HEK293 (cell line): ENCODE data around the gene STX3.

ENCODE experiments used
- CTCF ChIA-PET: fragments of 350-600 bp; formaldehyde crosslinking; extraction: SDS; loops from one replicate; lab custom pipeline; 2021; ENCODE audit warnings: antibody characterized with exemption; lab: Yijun Ruan, JAX
- POLR2A ChIA-PET: fragments of 300-600 bp; formaldehyde crosslinking; extraction: SDS; loops from one replicate; lab custom pipeline; 2020; ENCODE audit warnings: antibody characterized with exemption, inconsistent platforms; lab: Yijun Ruan, JAX
- H3K27ac ChIP-seq: fragments of 200-500 bp; sonication (Bioruptor generic); 2 replicates; pipeline ENCODE4 v1.5.1; 2014; ENCODE audit warnings: low read depth, low read length, control low read depth, inconsistent platforms; ENCODE audit errors: extremely low read depth
- H3K36me3 ChIP-seq, 2 experiments: fragments of 200-500 bp in 1 of 2; sonication (Bioruptor generic) in 1 of 2; 1 replicate in 1 of 2; 2 replicates in 1 of 2; pipeline ENCODE4 v1.5.1; 2014 to 2017; ENCODE audit warnings: inconsistent platforms in 2 of 2, low read length in 2 of 2; ENCODE audit not compliant: control insufficient read depth in 2 of 2, insufficient read depth in 1 of 2
- H3K4me1 ChIP-seq: fragments of 200-500 bp; sonication (Bioruptor generic); 2 replicates; pipeline ENCODE4 v1.5.1; 2014; ENCODE audit warnings: mild to moderate bottlenecking, low read length, inconsistent platforms; ENCODE audit not compliant: control insufficient read depth, insufficient read depth
- H3K4me3 ChIP-seq: 2 replicates; pipeline ENCODE4 v1.5.1; 2011; ENCODE audit warnings: low read depth, mild to moderate bottlenecking, control low read depth, low read length, moderate library complexity
- H3K9me3 ChIP-seq: fragments of 200-500 bp; sonication (Bioruptor generic); 2 replicates; pipeline ENCODE4 v1.5.1; 2014; ENCODE audit warnings: low read depth, low read length, inconsistent platforms; ENCODE audit not compliant: control insufficient read depth, insufficient read depth
- BCL11A ChIP-seq: fragments of 450-650 bp; formaldehyde crosslinking; IDR thresholded peaks from 2 replicates; pipeline ENCODE4 v1.5.1; 2016; ENCODE audit warnings: low read depth, missing biosample characterization, missing genetic modification characterization
- CTCF ChIP-seq: fragments of 450-650 bp; formaldehyde crosslinking; IDR thresholded peaks from 2 replicates; pipeline ENCODE4 v1.5.1; 2016; ENCODE audit warnings: missing biosample characterization, missing genetic modification characterization
- KLF16 ChIP-seq: fragments of 450-650 bp; formaldehyde crosslinking; IDR thresholded peaks from 2 replicates; pipeline ENCODE4 v1.5.1; 2017; ENCODE audit warnings: missing biosample characterization, missing genetic modification characterization
- KLF8 ChIP-seq: fragments of 450-650 bp; formaldehyde crosslinking; IDR thresholded peaks from 2 replicates; pipeline ENCODE4 v1.5.1; 2016; ENCODE audit warnings: missing biosample characterization, missing genetic modification characterization
- OVOL3 ChIP-seq: fragments of 450-650 bp; formaldehyde crosslinking; IDR thresholded peaks from 2 replicates; pipeline ENCODE4 v1.5.1; 2016; ENCODE audit warnings: missing biosample characterization, missing genetic modification characterization
- SCRT1 ChIP-seq: fragments of 450-650 bp; formaldehyde crosslinking; IDR thresholded peaks from 2 replicates; pipeline ENCODE4 v1.5.1; 2016; ENCODE audit warnings: missing biosample characterization, missing genetic modification characterization, borderline replicate concordance
- TCF7L2 ChIP-seq: IDR thresholded peaks from 2 replicates; pipeline ENCODE4 v1.6.1; 2011; ENCODE audit warnings: low read depth, mild to moderate bottlenecking, inconsistent platforms, low read length, moderate library complexity, borderline replicate concordance
- ZBTB7A ChIP-seq: fragments of 450-650 bp; formaldehyde crosslinking; IDR thresholded peaks from 2 replicates; pipeline ENCODE4 v1.5.1; 2016; ENCODE audit warnings: low read depth, missing biosample characterization, missing genetic modification characterization
- ZNF169 ChIP-seq: fragments of 450-650 bp; formaldehyde crosslinking; IDR thresholded peaks from 2 replicates; pipeline ENCODE4 v1.5.1; 2016; ENCODE audit warnings: missing biosample characterization, missing genetic modification characterization
- ZNF23 ChIP-seq: fragments of 450-650 bp; formaldehyde crosslinking; IDR thresholded peaks from 2 replicates; pipeline ENCODE4 v1.5.1; 2016; ENCODE audit warnings: missing biosample characterization, missing genetic modification characterization, borderline replicate concordance
- ZNF292 ChIP-seq: fragments of 450-650 bp; formaldehyde crosslinking; IDR thresholded peaks from 2 replicates; pipeline ENCODE4 v1.5.1; 2016; ENCODE audit warnings: low read depth, missing biosample characterization, missing genetic modification characterization, borderline replicate concordance
- ZNF510 ChIP-seq: fragments of 450-650 bp; formaldehyde crosslinking; IDR thresholded peaks from 2 replicates; pipeline ENCODE4 v1.5.1; 2018; ENCODE audit warnings: mild to moderate bottlenecking, missing genetic modification characterization, missing biosample characterization; ENCODE audit not compliant: insufficient replicate concordance
- ZNF518A ChIP-seq: fragments of 450-650 bp; formaldehyde crosslinking; conservative IDR thresholded peaks from 2 replicates; pipeline ENCODE4 v1.5.1; 2016; ENCODE audit warnings: low read depth, missing biosample characterization, missing genetic modification characterization
- ZNF555 ChIP-seq: fragments of 450-650 bp; formaldehyde crosslinking; conservative IDR thresholded peaks from 2 replicates; pipeline ENCODE4 v1.5.1; 2017; ENCODE audit warnings: missing biosample characterization, mild to moderate bottlenecking, missing genetic modification characterization, inconsistent platforms
- ZNF600 ChIP-seq: fragments of 450-650 bp; formaldehyde crosslinking; IDR thresholded peaks from 2 replicates; pipeline ENCODE4 v1.5.1; 2016; ENCODE audit warnings: missing biosample characterization, missing genetic modification characterization
- ZNF624 ChIP-seq: fragments of 450-650 bp; formaldehyde crosslinking; IDR thresholded peaks from 2 replicates; pipeline ENCODE4 v1.5.1; 2017; ENCODE audit warnings: missing biosample characterization, missing genetic modification characterization
- ZNF645 ChIP-seq: fragments of 450-650 bp; formaldehyde crosslinking; IDR thresholded peaks from 2 replicates; pipeline ENCODE4; 2016; ENCODE audit warnings: missing biosample characterization, missing genetic modification characterization
- ZNF664 ChIP-seq: fragments of 450-650 bp; formaldehyde crosslinking; IDR thresholded peaks from 2 replicates; pipeline ENCODE4 v1.5.1; 2016; ENCODE audit warnings: missing biosample characterization, missing genetic modification characterization
- ZNF692 ChIP-seq: fragments of 450-650 bp; formaldehyde crosslinking; IDR thresholded peaks from 2 replicates; pipeline ENCODE4 v1.5.1; 2016; ENCODE audit warnings: missing biosample characterization, missing genetic modification characterization
- ZNF792 ChIP-seq: fragments of 450-650 bp; formaldehyde crosslinking; IDR thresholded peaks from 2 replicates; pipeline ENCODE4 v1.5.1; 2016; ENCODE audit warnings: missing biosample characterization, missing genetic modification characterization

Gene STX3

GRCh38 chr11:59719556-59719955 lies 35.6 kb upstream of the STX3 start:
- ChIA-PET CTCF (no interaction called here), POLR2A (no interaction called here)

GRCh38 chr11:59724066-59724465 lies 31.1 kb upstream of the STX3 start:
- Histone ChIP-seq H3K36me3 (no peaks in the 10 kb centered on the region), H3K4me1 (no peaks in the 10 kb centered on the region), H3K4me3 (no peak overlapping the region), H3K27ac (no peak overlapping the region), H3K9me3 (no peaks in the 10 kb centered on the region)
- CTCF ChIA-PET: no interaction called here
- POLR2A ChIA-PET: no interaction called here
- no peak for TF ChIP-seq OVOL3
- TF ChIP-seq TCF7L2: no peak
- no peak for TF ChIP-seq ZNF692 (tag by site-specific recombination)
- no peak for TF ChIP-seq ZNF510 (tag by site-specific recombination)
- no peak for TF ChIP-seq SCRT1 (tag by site-specific recombination)
- no peak for TF ChIP-seq ZNF518A
- TF ChIP-seq BCL11A (tag by site-specific recombination): no peak
- no peak for TF ChIP-seq ZNF169 (tag by site-specific recombination)
- TF ChIP-seq ZNF23 (tag by site-specific recombination): no peak
- TF ChIP-seq ZNF600 (tag by site-specific recombination): no peak
- no peak for TF ChIP-seq ZBTB7A (tag by site-specific recombination)
- no peak for TF ChIP-seq KLF8 (tag by site-specific recombination)
- no peak for TF ChIP-seq ZNF292 (tag by site-specific recombination)

More at GRCh38 chr11:59719556-59719955, 35.6 kb upstream of the STX3 start:
- no peaks in the 10 kb centered on the region for H3K4me1 ChIP-seq
- H3K4me3 ChIP-seq: no peak overlapping the region
- H3K9me3 ChIP-seq: no peaks in the 10 kb centered on the region
- H3K36me3 ChIP-seq: no peaks in the 10 kb centered on the region
- TF ChIP-seq KLF16 (tag by site-specific recombination) (no peak), ZNF664 (tag by site-specific recombination) (no peak), ZNF624 (tag by site-specific recombination) (no peak), CTCF (tag by site-specific recombination) (no peak), ZNF600 (tag by site-specific recombination) (no peak), ZNF645 (tag by site-specific recombination) (no peak), ZNF792 (tag by site-specific recombination) (no peak), ZNF555 (tag by site-specific recombination) (no peak)
- TF ChIP-seq, all 188 proteins: peak for 0
- H3K27ac ChIP-seq: no peak overlapping the region
